HepG2 (cell line): ENCODE data around the gene INHBC. TPM values are rescaled to one million over a fixed set of nuclear protein-coding genes. Genes with fewer than 3 reads are reported as not detected.
A peak's percentile ranks its signal among the peaks of the same experiment; 100 is the strongest.

Source experiments
- AKAP8 ChIP-seq: sonication (generic); formaldehyde crosslinking; IDR thresholded peaks from 2 replicates; pipeline ENCODE4 v1.5.1; 2020; ENCODE audit warnings: mild to moderate bottlenecking, missing genetic modification reagents
- ELF4 ChIP-seq: sonication (generic); formaldehyde crosslinking; IDR thresholded peaks from 2 replicates; pipeline ENCODE4 v1.5.0; 2020; ENCODE audit warnings: missing genetic modification reagents, mild to moderate bottlenecking, moderate library complexity, borderline replicate concordance
- GRHL1 ChIP-seq: sonication (generic); formaldehyde crosslinking; conservative IDR thresholded peaks from 2 replicates; pipeline ENCODE4 v1.8.0; 2022; ENCODE audit warnings: missing genetic modification reagents
- HDAC6 ChIP-seq: fragments of 200-600 bp; sonication (generic); IDR thresholded peaks from 2 replicates; pipeline ENCODE4 v1.7.0; 2017; ENCODE audit warnings: mild to moderate bottlenecking, antibody characterized with exemption, low read length, low read depth
- MED8 ChIP-seq: sonication (generic); formaldehyde crosslinking; IDR thresholded peaks from 2 replicates; pipeline ENCODE4 v1.8.1; 2023; ENCODE audit warnings: mild to moderate bottlenecking, missing genetic modification reagents; ENCODE audit not compliant: insufficient replicate concordance
- POGK ChIP-seq: sonication (generic); formaldehyde crosslinking; conservative IDR thresholded peaks from 2 replicates; pipeline ENCODE4 v1.8.0; 2022; ENCODE audit warnings: mild to moderate bottlenecking, moderate library complexity, missing genetic modification reagents
- RAD51 ChIP-seq: fragments of 450-650 bp; IDR thresholded peaks from 2 replicates; pipeline ENCODE4 v1.6.1; 2016; ENCODE audit warnings: borderline replicate concordance
- RBM22 ChIP-seq: fragments of 200-400 bp; formaldehyde crosslinking; optimal IDR thresholded peaks from 2 replicates; pipeline ENCODE3; 2017; ENCODE audit warnings: mild to moderate bottlenecking, low read length, moderate library complexity
- SRSF1 ChIP-seq: fragments of 200-400 bp; formaldehyde crosslinking; optimal IDR thresholded peaks from 2 replicates; pipeline ENCODE3; 2017; ENCODE audit warnings: mild to moderate bottlenecking, low read depth, low read length, moderate library complexity
- TRAFD1 ChIP-seq: sonication (generic); formaldehyde crosslinking; IDR thresholded peaks from 2 replicates; pipeline ENCODE4 v1.5.1; 2020; ENCODE audit warnings: missing genetic modification reagents, mild to moderate bottlenecking, borderline replicate concordance
- ZFP1 ChIP-seq: IDR thresholded peaks from 2 replicates; pipeline ENCODE4 v1.6.1; 2016
- ZNF207 ChIP-seq: fragments of 450-650 bp; IDR thresholded peaks from 2 replicates; pipeline ENCODE4 v1.6.1; 2016; ENCODE audit warnings: antibody characterized with exemption, borderline replicate concordance
- ZNF280D ChIP-seq: sonication (generic); formaldehyde crosslinking; IDR thresholded peaks from 2 replicates; pipeline ENCODE4 v1.5.1; 2020; ENCODE audit warnings: mild to moderate bottlenecking, missing genetic modification reagents
- ZNF496 ChIP-seq: sonication (generic); formaldehyde crosslinking; IDR thresholded peaks from 2 replicates; pipeline ENCODE4 v1.8.1; 2023; ENCODE audit warnings: mild to moderate bottlenecking, moderate library complexity, missing genetic modification reagents; ENCODE audit not compliant: insufficient replicate concordance
- polyA plus RNA-seq, 8 experiments: library from polyadenylated mRNA; depleted of rRNA in 3 of 8; stranded (reverse) in 7 of 8; unstranded in 1 of 8; fragments of >200 nt; fragmentation: Illumina TruSeq in 4 of 8; extraction: Trizol in 4 of 8; gene quantifications; 2 replicates each; pipeline versions ENCODE4 v1.2.1 to v1.2.3, GENCODE V29; 2011 to 2016; ENCODE audit warnings: low read depth in 4 of 8, missing spikeins in 1 of 8, mixed read lengths in 1 of 8; ENCODE audit not compliant: insufficient read depth in 1 of 8
- total RNA-seq, 5 experiments: library from RNA; depleted of rRNA; stranded (reverse); fragments of >200 nt; fragmentation: Illumina TruSeq; extraction: Trizol; gene quantifications; 2 replicates each; pipeline ENCODE4 v1.2.3, GENCODE V29; 2016; ENCODE audit warnings: low read depth in 1 of 5
- TF ChIP-seq, protein P1 (sequence below): sonication (generic); formaldehyde crosslinking; IDR thresholded peaks from 2 replicates; pipeline ENCODE4 v1.5.1; 2020; ENCODE audit warnings: mild to moderate bottlenecking, missing genetic modification reagents, moderate library complexity
- TF ChIP-seq, protein P2 (sequence below): IDR thresholded peaks from 2 replicates; pipeline ENCODE4 v1.6.1; 2016; ENCODE audit warnings: low read depth

INHBC gene
- total and polyA plus RNA-seq, 2 of the 13 experiments (the other 11 are each of a cell fraction or from before 2014, with no cell fraction given), result 1.8 to 13.8 TPM

DNA sequence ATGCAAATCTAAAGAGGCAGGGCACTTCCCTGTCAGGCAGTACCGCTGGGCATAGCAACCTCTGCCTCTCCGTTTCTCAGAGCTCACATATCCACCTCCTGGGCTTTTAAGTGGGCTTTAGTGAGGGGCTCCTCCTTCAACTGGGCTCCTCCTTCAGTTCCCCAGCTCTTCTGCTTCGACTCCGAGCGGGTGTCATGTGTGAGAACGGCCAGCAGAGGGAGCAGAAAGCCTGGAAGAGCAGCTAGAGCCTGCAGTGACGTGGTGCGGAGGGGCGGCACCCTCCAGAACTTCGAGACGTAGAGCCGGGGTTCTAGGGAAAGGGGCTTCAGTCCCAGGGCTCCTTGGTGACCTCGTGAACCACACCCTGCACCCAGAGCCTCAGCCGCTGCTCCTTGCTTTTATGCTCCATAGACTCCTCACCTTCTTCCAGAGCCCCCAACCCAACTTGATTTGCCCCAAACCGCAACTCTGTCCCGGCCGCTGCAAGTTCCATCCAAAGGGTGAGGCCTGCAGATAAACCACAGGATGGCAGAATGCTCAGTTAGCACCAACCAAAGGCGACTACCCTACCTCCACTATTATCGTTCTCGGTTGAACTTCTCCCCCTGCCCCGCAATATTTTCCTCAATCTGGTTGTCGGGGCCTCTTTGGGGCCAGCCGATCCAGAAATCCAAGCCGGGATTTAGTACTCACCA is 24.6 kb downstream of the INHBC start (continued):
- TF ChIP-seq ZNF496 (CRISPR knock-in tag) (no peak), GRHL1 (no peak), RAD51 (no peak), MED8 (CRISPR knock-in tag) (no peak), TRAFD1 (CRISPR knock-in tag) (no peak), ZNF207 (no peak), SRSF1 (no peak), HDAC6 (no peak), ELF4 (CRISPR knock-in tag) (no peak), AKAP8 (no peak), ZNF280D (CRISPR knock-in tag) (no peak), POGK (CRISPR knock-in tag) (no peak), ZFP1 (CRISPR knock-in tag) (no peak), RBM22 (peak; percentile 58)
- TF ChIP-seq, protein P1, sequence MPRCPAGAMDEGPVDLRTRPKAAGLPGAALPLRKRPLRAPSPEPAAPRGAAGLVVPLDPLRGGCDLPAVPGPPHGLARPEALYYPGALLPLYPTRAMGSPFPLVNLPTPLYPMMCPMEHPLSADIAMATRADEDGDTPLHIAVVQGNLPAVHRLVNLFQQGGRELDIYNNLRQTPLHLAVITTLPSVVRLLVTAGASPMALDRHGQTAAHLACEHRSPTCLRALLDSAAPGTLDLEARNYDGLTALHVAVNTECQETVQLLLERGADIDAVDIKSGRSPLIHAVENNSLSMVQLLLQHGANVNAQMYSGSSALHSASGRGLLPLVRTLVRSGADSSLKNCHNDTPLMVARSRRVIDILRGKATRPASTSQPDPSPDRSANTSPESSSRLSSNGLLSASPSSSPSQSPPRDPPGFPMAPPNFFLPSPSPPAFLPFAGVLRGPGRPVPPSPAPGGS (CRISPR knock-in tag), result peak; percentile 22; the same call in 1 of the 2 replicates
- TF ChIP-seq, protein P2, sequence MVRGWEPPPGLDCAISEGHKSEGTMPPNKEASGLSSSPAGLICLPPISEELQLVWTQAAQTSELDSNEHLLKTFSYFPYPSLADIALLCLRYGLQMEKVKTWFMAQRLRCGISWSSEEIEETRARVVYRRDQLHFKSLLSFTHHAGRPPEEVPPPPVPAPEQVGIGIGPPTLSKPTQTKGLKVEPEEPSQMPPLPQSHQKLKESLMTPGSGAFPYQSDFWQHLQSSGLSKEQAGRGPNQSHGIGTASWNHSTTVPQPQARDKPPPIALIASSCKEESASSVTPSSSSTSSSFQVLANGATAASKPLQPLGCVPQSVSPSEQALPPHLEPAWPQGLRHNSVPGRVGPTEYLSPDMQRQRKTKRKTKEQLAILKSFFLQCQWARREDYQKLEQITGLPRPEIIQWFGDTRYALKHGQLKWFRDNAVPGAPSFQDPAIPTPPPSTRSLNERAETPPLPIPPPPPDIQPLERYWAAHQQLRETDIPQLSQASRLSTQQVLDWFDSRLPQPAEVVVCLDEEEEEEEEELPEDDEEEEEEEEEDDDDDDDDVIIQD, result no peak
